H1 (cell line): ENCODE data around the gene SMIM28. TPM values are rescaled to one million over a fixed set of nuclear protein-coding genes. Genes with fewer than 3 reads are reported as not detected.

ENCODE experiments used
- CTCF ChIA-PET: fragments of 300-600 bp; sonication (Branson Sonifier 250); formaldehyde crosslinking; loops from one replicate; lab custom pipeline; 2021; ENCODE audit not compliant: partially characterized antibody; lab: Charles Lee
- POLR2A ChIA-PET: fragments of 300-600 bp; sonication (Branson Sonifier 250); formaldehyde crosslinking; loops from one replicate; lab custom pipeline; 2021; ENCODE audit warnings: inconsistent platforms; ENCODE audit not compliant: partially characterized antibody; lab: Charles Lee
- DNase-seq, 2 experiments: peaks; one replicate each; pipeline versions ENCODE4 v3.0.0 to v3.0.0-alpha.2; 2010 to 2022; ENCODE audit warnings: low spot score in 2 of 2, low read depth in 1 of 2, mixed read lengths in 1 of 2
- FAIRE-seq: peaks from 2 replicates; lab custom pipeline; 2011; peaks lifted over from hg19 to GRCh38; lab: Jason Lieb, UNC
- H2AFZ ChIP-seq: 2 replicates; pipeline ENCODE4 v1.8.1; 2012; ENCODE audit warnings: low read length, inconsistent platforms
- H2AK5ac ChIP-seq: 2 replicates; pipeline ENCODE4 v1.6.1; 2013; ENCODE audit warnings: low read depth, low read length
- H2BK120ac ChIP-seq: replicated peaks from 2 replicates; pipeline ENCODE3; 2013; ENCODE audit warnings: low read depth, low read length, inconsistent platforms
- H2BK12ac ChIP-seq: 2 replicates; pipeline ENCODE4 v1.6.1; 2013; ENCODE audit warnings: low read depth, low read length
- H2BK15ac ChIP-seq: 2 replicates; pipeline ENCODE4 v1.6.1; 2013; ENCODE audit warnings: low read length
- H2BK20ac ChIP-seq: 2 replicates; pipeline ENCODE4 v1.6.1; 2013; ENCODE audit warnings: low read length
- H2BK5ac ChIP-seq: 2 replicates; pipeline ENCODE4 v1.6.1; 2013; ENCODE audit warnings: low read depth, low read length
- H3K14ac ChIP-seq: 2 replicates; pipeline ENCODE4 v1.6.1; 2013; ENCODE audit warnings: inconsistent platforms; ENCODE audit not compliant: insufficient read length
- H3K18ac ChIP-seq: 2 replicates; pipeline ENCODE4 v1.6.1; 2013; ENCODE audit warnings: low read length; ENCODE audit errors: extremely low read depth
- H3K23ac ChIP-seq: 2 replicates; pipeline ENCODE4 v1.6.1; 2013; ENCODE audit warnings: inconsistent platforms; ENCODE audit not compliant: insufficient read length
- H3K23me2 ChIP-seq: 2 replicates; pipeline ENCODE4 v1.6.1; 2013; ENCODE audit warnings: low read depth, low read length
- H3K27ac ChIP-seq: 2 replicates; pipeline ENCODE4 v1.6.1; 2011; ENCODE audit warnings: low read depth, low read length, inconsistent platforms
- H3K27me3 ChIP-seq, 4 experiments: replicated peaks in 1 of 4; 1 replicate in 1 of 4; 2 replicates in 3 of 4; pipeline versions ENCODE4 v1.6.1 to v1.8.1; 2011 to 2013; ENCODE audit warnings: low read length in 3 of 4, mild to moderate bottlenecking in 3 of 4, inconsistent platforms in 2 of 4, mixed read lengths in 2 of 4, moderate library complexity in 1 of 4; ENCODE audit not compliant: control insufficient read depth in 3 of 4, insufficient read depth in 3 of 4; ENCODE audit errors: extremely low read depth in 1 of 4
- H3K36me3 ChIP-seq, 4 experiments: 2 replicates each; pipeline versions ENCODE4 v1.6.1 to v1.8.1; 2011 to 2013; ENCODE audit warnings: mild to moderate bottlenecking in 4 of 4, low read length in 3 of 4, moderate library complexity in 2 of 4, control low read depth in 1 of 4, inconsistent platforms in 1 of 4; ENCODE audit not compliant: insufficient read depth in 4 of 4, control insufficient read depth in 2 of 4
- H3K4ac ChIP-seq: replicated peaks from 2 replicates; pipeline ENCODE3; 2013; ENCODE audit warnings: low read length, low read depth, mixed read lengths, inconsistent platforms; ENCODE audit not compliant: insufficient read length
- H3K4me1 ChIP-seq, 4 experiments: replicated peaks in 1 of 4; 1 replicate in 1 of 4; 2 replicates in 3 of 4; pipeline versions ENCODE4 v1.6.1 to v1.8.1; 2011 to 2013; ENCODE audit warnings: low read length in 3 of 4, inconsistent platforms in 2 of 4, mixed read lengths in 1 of 4; ENCODE audit not compliant: insufficient read depth in 4 of 4, control insufficient read depth in 3 of 4
- H3K4me2 ChIP-seq, 2 experiments: 2 replicates each; pipeline versions ENCODE4 v1.6.1 to v1.8.1; 2011 to 2013; ENCODE audit warnings: low read depth in 2 of 2, low read length in 2 of 2, control low read depth in 1 of 2, inconsistent platforms in 1 of 2, mild to moderate bottlenecking in 1 of 2; ENCODE audit not compliant: insufficient read depth in 1 of 2
- H3K4me3 ChIP-seq, 4 experiments: fragments of 200-600, 300-600 bp in 1 of 4; sonication (generic), shearing (Covaris generic), sonication (Bioruptor Twin) in 1 of 4; 2 replicates each; pipeline versions ENCODE4 v1.5.1 to v1.8.1; 2011 to 2016; ENCODE audit warnings: low read length in 4 of 4, low read depth in 3 of 4, control low read depth in 2 of 4, inconsistent platforms in 2 of 4, mild to moderate bottlenecking in 2 of 4, mixed read lengths in 1 of 4, moderate library complexity in 1 of 4; ENCODE audit not compliant: insufficient read depth in 2 of 4; ENCODE audit errors: extremely low read depth in 1 of 4
- H3K56ac ChIP-seq: replicated peaks from 2 replicates; pipeline ENCODE3; 2013; ENCODE audit warnings: low read depth, mild to moderate bottlenecking, mixed read lengths, low read length, inconsistent platforms; ENCODE audit not compliant: insufficient read length
- H3K79me1 ChIP-seq: 2 replicates; pipeline ENCODE4 v1.6.1; 2013; ENCODE audit warnings: low read depth, low read length, control low read depth
- H3K79me2 ChIP-seq, 2 experiments: 2 replicates each; pipeline versions ENCODE4 v1.6.1 to v1.8.1; 2012 to 2013; ENCODE audit warnings: low read length in 2 of 2, mild to moderate bottlenecking in 2 of 2, inconsistent platforms in 1 of 2; ENCODE audit not compliant: insufficient read depth in 2 of 2, control insufficient read depth in 1 of 2
- H3K9ac ChIP-seq, 4 experiments: replicated peaks in 1 of 4; 1 replicate in 1 of 4; 2 replicates in 3 of 4; pipeline versions ENCODE4 v1.6.1 to v1.8.1; 2011 to 2013; ENCODE audit warnings: low read depth in 3 of 4, low read length in 3 of 4, control low read depth in 2 of 4, mild to moderate bottlenecking in 2 of 4, moderate library complexity in 2 of 4, inconsistent platforms in 1 of 4; ENCODE audit errors: extremely low read depth in 1 of 4
- H3K9me3 ChIP-seq, 2 experiments: 2 replicates each; pipeline versions ENCODE4 v1.6.1 to v1.8.1; 2012 to 2013; ENCODE audit warnings: mild to moderate bottlenecking in 2 of 2, moderate library complexity in 2 of 2, control low read depth in 1 of 2, inconsistent platforms in 1 of 2, low read depth in 1 of 2, low read length in 1 of 2, mixed read lengths in 1 of 2; ENCODE audit not compliant: insufficient read depth in 2 of 2
- H4K20me1 ChIP-seq, 2 experiments: replicated peaks in 1 of 2; 2 replicates each; pipeline versions ENCODE3 to v1.8.1; 2011 to 2013; ENCODE audit warnings: inconsistent platforms in 2 of 2, low read length in 2 of 2, mild to moderate bottlenecking in 1 of 2; ENCODE audit not compliant: insufficient read depth in 2 of 2, control insufficient read depth in 1 of 2
- H4K5ac ChIP-seq: 2 replicates; pipeline ENCODE4 v1.6.1; 2013; ENCODE audit warnings: low read length, low read depth, mixed read lengths, inconsistent platforms; ENCODE audit not compliant: insufficient read length
- H4K8ac ChIP-seq: 2 replicates; pipeline ENCODE4 v1.8.0; 2013; ENCODE audit warnings: mild to moderate bottlenecking, moderate library complexity, low read length, inconsistent platforms; ENCODE audit not compliant: insufficient read depth; ENCODE audit errors: extremely low read depth
- H4K91ac ChIP-seq: replicated peaks from 2 replicates; pipeline ENCODE3; 2013; ENCODE audit warnings: low read length, mixed read lengths, inconsistent platforms; ENCODE audit not compliant: insufficient read length
- ATF2 ChIP-seq: IDR thresholded peaks from 2 replicates; pipeline ENCODE4 v1.6.1; 2012; ENCODE audit warnings: low read length, inconsistent platforms
- CTBP2 ChIP-seq: IDR thresholded peaks from 2 replicates; pipeline ENCODE4 v1.7.0; 2011; ENCODE audit warnings: borderline replicate concordance, mild to moderate bottlenecking, moderate library complexity, mixed read lengths, low read length; ENCODE audit not compliant: insufficient read depth, insufficient read length
- E2F6 ChIP-seq: IDR thresholded peaks from 2 replicates; pipeline ENCODE4 v1.6.1; 2012; ENCODE audit warnings: inconsistent platforms
- HDAC6 ChIP-seq: IDR thresholded peaks from one replicate; pipeline ENCODE4 v1.7.1; 2012; ENCODE audit warnings: low read depth, mild to moderate bottlenecking, inconsistent platforms, low read length, moderate library complexity
- NRF1 ChIP-seq: IDR thresholded peaks from 2 replicates; pipeline ENCODE4 v1.6.1; 2011; ENCODE audit warnings: mild to moderate bottlenecking, low read depth, low read length, improper control_type of control experiment
- SP1 ChIP-seq: IDR thresholded peaks from 2 replicates; pipeline ENCODE4 v1.6.1; 2011; ENCODE audit warnings: low read depth, low read length
- TEAD4 ChIP-seq: IDR thresholded peaks from 2 replicates; pipeline ENCODE4 v1.6.1; 2012; ENCODE audit warnings: low read depth, low read length, inconsistent platforms, mixed read lengths
- WGBS, 2 experiments: shearing (Covaris generic) in 1 of 2; methylation state at CpG; one replicate each; pipeline versions ENCODE4 v1.1.6 to v1.1.7; 2013 to 2015; ENCODE audit warnings: low lambda C conversion rate in 2 of 2, mixed read lengths in 2 of 2, inconsistent platforms in 1 of 2, low coverage in 1 of 2, missing lambda C conversion rate in 1 of 2; ENCODE audit not compliant: insufficient replicate concordance in 2 of 2, insufficient coverage in 1 of 2, insufficient read length in 1 of 2; ENCODE audit errors: extremely low coverage in 1 of 2, missing lambda C conversion rate in 1 of 2; 5-methylcytosine and 5-hydroxymethylcytosine counted together
- polyA plus RNA-seq, 7 experiments: library from polyadenylated mRNA; depleted of rRNA in 3 of 7; stranded (reverse) in 5 of 7; unstranded in 2 of 7; fragments of >200 nt in 5 of 7; fragments of 200-250 nt in 2 of 7; gene quantifications; 1 replicate in 5 of 7; 2 replicates in 1 of 7; 4 replicates in 1 of 7; pipeline versions ENCODE4 v1.2.1 to v1.2.3, GENCODE V29; 2011 to 2013; ENCODE audit warnings: missing spikeins in 2 of 7, mixed read lengths in 2 of 7
- total RNA-seq: library from RNA; stranded (reverse); fragmentation: NEBNext Ultra II Directional; extraction: Animal tissue kit (Norgen Biotek cat#: 25700); gene quantifications from 2 replicates; pipeline ENCODE4 v1.2.1, GENCODE V29; 2021

Gene SMIM28
- total and polyA plus RNA-seq, 2 of the 8 experiments (the other 6 are each of a cell fraction or from before 2014, with no cell fraction given): not detected

- 95% methylated on average over 1 of the region's 1 CpG; no CpG with 5 or more reads in 1 of the 2 experiments for WGBS, 2 experiments
- Histone ChIP-seq H2BK5ac (no peak overlapping the region), H3K27ac (no peak overlapping the region), H3K4ac (no peak overlapping the region), H2BK120ac (no peak overlapping the region), H3K23ac (no peak overlapping the region), H4K8ac (no peak overlapping the region), H3K9me3 (no peaks in the 10 kb centered on the region), H3K4me3 (no peak overlapping the region), H4K91ac (no peak overlapping the region), H3K27me3 (no peaks in the 10 kb centered on the region), H3K36me3 (no peaks in the 10 kb centered on the region), H4K5ac (no peak overlapping the region), H3K79me2 (no peaks in the 10 kb centered on the region), H2AK5ac (no peak overlapping the region), H3K14ac (no peak overlapping the region), H3K9ac (no peak overlapping the region), H3K4me1 (no peaks in the 10 kb centered on the region), H4K20me1 (no peaks in the 10 kb centered on the region), H3K56ac (no peak overlapping the region), H2AFZ (no peak overlapping the region), H2BK12ac (no peak overlapping the region), H3K18ac (no peak overlapping the region), H2BK15ac (no peak overlapping the region), H3K23me2 (no peaks in the 10 kb centered on the region), H3K79me1 (no peaks in the 10 kb centered on the region), H3K4me2 (no peak overlapping the region), H2BK20ac (no peak overlapping the region)
- FAIRE-seq (no peak), DNase-seq (no peak)
- ChIA-PET POLR2A (no interaction called here), CTCF (interaction anchor here (1.5 to 1.8 kb wide), 2 partner anchors 68 to 71 kb away, joined by 3 to 4 read pairs; no protein-coding TSS in a partner anchor)
- no peak for TF ChIP-seq NRF1
- no peak for TF ChIP-seq CTBP2
- TF ChIP-seq SP1: no peak
- no peak for TF ChIP-seq E2F6
- no peak for TF ChIP-seq TEAD4
- TF ChIP-seq HDAC6: no peak
- TF ChIP-seq ATF2: no peak
Measured at GRCh38 chr6:138357928-138358327, 19.8 kb upstream of the SMIM28 start.
